H9 (cell line): Measurements from ENCODE around the gene AGBL3. TPM values are rescaled to one million over a fixed set of nuclear protein-coding genes. Genes with fewer than 3 reads are reported as not detected.

ENCODE experiments used
- DNase-seq: peaks from one replicate; pipeline ENCODE4 v3.0.0-alpha.2; 2017
- H2AFZ ChIP-seq: one replicate; pipeline ENCODE4 v1.6.1; 2013; ENCODE audit warnings: mild to moderate bottlenecking, low read length, control low read depth, moderate library complexity
- H2AK5ac ChIP-seq: 2 replicates; pipeline ENCODE4 v1.6.1; 2013; ENCODE audit warnings: low read length, control low read depth, mixed read lengths; ENCODE audit not compliant: insufficient read length
- H2BK120ac ChIP-seq: one replicate; pipeline ENCODE4 v1.6.1; 2013; ENCODE audit warnings: low read depth, mild to moderate bottlenecking, low read length, control low read depth, inconsistent platforms; ENCODE audit not compliant: poor library complexity, severe bottlenecking
- H2BK12ac ChIP-seq: 2 replicates; pipeline ENCODE4 v1.6.1; 2013; ENCODE audit warnings: low read length, control low read depth, mixed read lengths, low read depth; ENCODE audit not compliant: insufficient read length
- H2BK15ac ChIP-seq: 2 replicates; pipeline ENCODE4 v1.6.1; 2013; ENCODE audit warnings: low read depth, low read length, control low read depth
- H2BK20ac ChIP-seq: one replicate; pipeline ENCODE4 v1.6.1; 2013; ENCODE audit warnings: low read depth, mild to moderate bottlenecking, low read length, control low read depth, inconsistent platforms; ENCODE audit not compliant: poor library complexity, severe bottlenecking
- H2BK5ac ChIP-seq: 2 replicates; pipeline ENCODE4 v1.6.1; 2013; ENCODE audit warnings: low read length, control low read depth, mixed read lengths; ENCODE audit not compliant: insufficient read length
- H3K14ac ChIP-seq: 2 replicates; pipeline ENCODE4 v1.6.1; 2013; ENCODE audit warnings: low read length, control low read depth; ENCODE audit not compliant: insufficient read depth
- H3K18ac ChIP-seq: 2 replicates; pipeline ENCODE4 v1.6.1; 2013; ENCODE audit warnings: low read depth, mild to moderate bottlenecking, mixed read lengths, low read length, control low read depth; ENCODE audit not compliant: insufficient read length
- H3K23ac ChIP-seq: 2 replicates; pipeline ENCODE4 v1.6.1; 2013; ENCODE audit warnings: low read length, control low read depth, mixed read lengths, low read depth; ENCODE audit not compliant: insufficient read length
- H3K23me2 ChIP-seq: 2 replicates; pipeline ENCODE4 v1.6.1; 2013; ENCODE audit warnings: low read depth, mild to moderate bottlenecking, mixed read lengths, low read length, control low read depth; ENCODE audit not compliant: insufficient read length, poor library complexity, severe bottlenecking
- H3K27ac ChIP-seq: 2 replicates; pipeline ENCODE4 v1.5.1; 2013; ENCODE audit warnings: low read length, control low read depth, mixed read lengths, low read depth; ENCODE audit not compliant: insufficient read length
- H3K27me3 ChIP-seq: 2 replicates; pipeline ENCODE4 v1.6.1; 2013; ENCODE audit warnings: low read length, control low read depth, inconsistent platforms; ENCODE audit not compliant: insufficient read depth
- H3K4ac ChIP-seq: 2 replicates; pipeline ENCODE4 v1.6.1; 2013; ENCODE audit warnings: low read depth, mild to moderate bottlenecking, control low read depth, inconsistent platforms, low read length, moderate library complexity
- H3K4me1 ChIP-seq: 2 replicates; pipeline ENCODE4 v1.6.1; 2013; ENCODE audit warnings: low read length, control low read depth, inconsistent platforms; ENCODE audit not compliant: insufficient read depth
- H3K4me2 ChIP-seq: 2 replicates; pipeline ENCODE4 v1.6.1; 2013; ENCODE audit warnings: low read length, control low read depth, mixed read lengths; ENCODE audit not compliant: insufficient read length, insufficient read depth
- H3K56ac ChIP-seq: 2 replicates; pipeline ENCODE4 v1.6.1; 2013; ENCODE audit warnings: low read depth, mild to moderate bottlenecking, mixed read lengths, low read length, control low read depth; ENCODE audit not compliant: insufficient read length
- H3K79me1 ChIP-seq: 2 replicates; pipeline ENCODE4 v1.6.1; 2013; ENCODE audit warnings: low read depth, mild to moderate bottlenecking, moderate library complexity, low read length, control low read depth, inconsistent platforms; ENCODE audit not compliant: insufficient read depth, poor library complexity, severe bottlenecking
- H3K79me2 ChIP-seq: 2 replicates; pipeline ENCODE4 v1.6.1; 2013; ENCODE audit warnings: low read length, control low read depth, inconsistent platforms; ENCODE audit not compliant: insufficient read depth
- H3K9ac ChIP-seq: 2 replicates; pipeline ENCODE4 v1.6.1; 2013; ENCODE audit warnings: low read length, control low read depth, mixed read lengths; ENCODE audit not compliant: insufficient read length; ENCODE audit errors: extremely low read depth
- H3K9me3 ChIP-seq: one replicate; pipeline ENCODE4 v1.6.1; 2013; ENCODE audit warnings: low read depth, low read length, inconsistent platforms; ENCODE audit not compliant: control insufficient read depth
- H3T11ph ChIP-seq: one replicate; pipeline ENCODE4 v1.6.1; 2013; ENCODE audit warnings: mild to moderate bottlenecking, low read length, control low read depth, inconsistent platforms
- H4K20me1 ChIP-seq: one replicate; pipeline ENCODE4 v1.6.1; 2013; ENCODE audit not compliant: control insufficient read depth, insufficient read length, insufficient read depth
- H4K5ac ChIP-seq: 2 replicates; pipeline ENCODE4 v1.6.1; 2013; ENCODE audit warnings: low read depth, mild to moderate bottlenecking, mixed read lengths, low read length, control low read depth; ENCODE audit not compliant: insufficient read length
- H4K8ac ChIP-seq: replicated peaks from 2 replicates; pipeline ENCODE4 v1.6.1; 2013; ENCODE audit warnings: low read length, control low read depth, mixed read lengths, low read depth; ENCODE audit not compliant: insufficient read length
- H4K91ac ChIP-seq: 2 replicates; pipeline ENCODE4 v1.6.1; 2013; ENCODE audit warnings: low read depth, mild to moderate bottlenecking, moderate library complexity, mixed read lengths, low read length, control low read depth; ENCODE audit not compliant: insufficient read length
- H3K27ac Mint-ChIP-seq, 3 experiments: 2 replicates in 2 of 3; 3 replicates in 1 of 3; pipeline ENCODE4 v1.8.0; 2020 to 2021; ENCODE audit warnings: mixed read lengths in 3 of 3, mild to moderate bottlenecking in 1 of 3, moderate library complexity in 1 of 3
- H3K27me3 Mint-ChIP-seq: 2 replicates; pipeline ENCODE4 v1.8.0; 2021; ENCODE audit warnings: low read depth, mild to moderate bottlenecking, moderate library complexity, mixed read lengths
- H3K36me3 Mint-ChIP-seq, 3 experiments: 2 replicates in 2 of 3; 3 replicates in 1 of 3; pipeline ENCODE4 v1.8.0; 2020 to 2021; ENCODE audit warnings: low read depth in 3 of 3, mixed read lengths in 3 of 3; ENCODE audit not compliant: insufficient read depth in 1 of 3
- H3K4me1 Mint-ChIP-seq, 2 experiments: 2 replicates each; pipeline ENCODE4 v1.8.0; 2020; ENCODE audit warnings: mixed read lengths in 2 of 2
- H3K4me3 Mint-ChIP-seq, 2 experiments: 2 replicates in 1 of 2; 3 replicates in 1 of 2; pipeline ENCODE4 v1.8.0; 2020 to 2021; ENCODE audit warnings: mild to moderate bottlenecking in 2 of 2, mixed read lengths in 2 of 2, moderate library complexity in 1 of 2
- H3K9me3 Mint-ChIP-seq, 2 experiments: 2 replicates in 1 of 2; 3 replicates in 1 of 2; pipeline ENCODE4 v1.8.0; 2020; ENCODE audit warnings: mild to moderate bottlenecking in 2 of 2, mixed read lengths in 2 of 2, moderate library complexity in 1 of 2
- CTCF ChIP-seq: fragments of 200-600 bp; sonication (generic); conservative IDR thresholded peaks from 3 replicates; pipeline ENCODE4 v1.8.0; 2021; ENCODE audit warnings: antibody characterized with exemption, mild to moderate bottlenecking
- WGBS: extraction: QIAGEN DNeasy Blood & Tissue Kit; methylation state at CpG from one replicate; pipeline ENCODE4 v1.1.7; 2013; ENCODE audit warnings: missing lambda C conversion rate, low lambda C conversion rate, mixed read lengths; ENCODE audit not compliant: insufficient read length; ENCODE audit errors: extremely low coverage; 5-methylcytosine and 5-hydroxymethylcytosine counted together
- total RNA-seq: library from RNA; stranded (reverse); gene quantifications from 2 replicates; pipeline ENCODE4 v1.2.1, GENCODE V29; 2021

AGBL3 gene
- total RNA-seq, 1 experiment from 2014 or later, result 2.4 TPM

GRCh38 chr7:135177028-135177696 lies 190.9 kb downstream of the AGBL3 start:
- Histone ChIP-seq H3K14ac (peak overlapping the region; percentile 66; the same call in 1 of the 2 replicates), H3K79me2 (no peaks in the 10 kb centered on the region), H3K9ac (no peak overlapping the region), H3K23me2 (no peaks in the 10 kb centered on the region), H2BK15ac (0 out of 2 replicates have a peak overlapping the region, but pooled peaks have one; percentile 65), H2AFZ (no peak overlapping the region), H3K4ac (peak overlapping the region; percentile 76), H3K56ac (no peak overlapping the region), H3K27ac (no peak overlapping the region), H3K23ac (no peak overlapping the region), H3K79me1 (no peaks in the 10 kb centered on the region), H2BK5ac (no peak overlapping the region), H2BK12ac (peak overlapping the region; percentile 41), H3K9me3 (peaks cover 22% of the 10 kb centered on the region), H3K4me2 (no peak overlapping the region), H3K4me1 (peaks cover 5% of the 10 kb centered on the region; the same call in 1 of the 2 replicates), H4K20me1 (no peaks in the 10 kb centered on the region), H3K18ac (no peak overlapping the region), H3T11ph (no peak overlapping the region), H2BK120ac (no peak overlapping the region), H3K27me3 (no peaks in the 10 kb centered on the region), H2AK5ac (peak overlapping the region; percentile 89), H2BK20ac (peak overlapping the region; percentile 85), H4K91ac (peak overlapping the region; percentile 53), H4K5ac (peak overlapping the region; percentile 12), H4K8ac (no peak overlapping the region)
- no peak for TF ChIP-seq CTCF
- Mint-ChIP-seq H3K27me3 (no peaks in the 10 kb centered on the region), H3K4me1 (peaks cover 18 to 30% of the 10 kb centered on the region in 2 experiments), H3K9me3 (peaks cover 26 to 28% of the 10 kb centered on the region in 2 experiments), H3K36me3 (peaks cover 15 to 37% (median 23%) of the 10 kb centered on the region in 3 experiments), H3K27ac (peak overlapping the region in 2 of 3 experiments; percentile 72 to 91; a peak in 4 of 7 replicates), H3K4me3 (no peak overlapping the region)
- no CpG with 5 or more reads among the region's 9 CpGs for WGBS
- peak; percentile 56 for DNase-seq
